HG03521 (cell line): ENCODE measurements around the gene PTP4A2.

Experiments
- ATAC-seq: cut with Tn5 transposase; IDR thresholded peaks from one replicate; pipeline ENCODE4 v1.9.1; 2021; ENCODE audit warnings: mild to moderate bottlenecking, moderate library complexity; ENCODE audit not compliant: unreplicated experiment

The PTP4A2 gene

GRCh38 chr1:31938184-31938975, at the start of gene PTP4A2:
Gene PTP4A2, minus strand, starts transcription at chr1:31938368. Its CDS starts 19,303 bp downstream, at chr1:31919065.
- ATAC-seq = peak; percentile 78

GRCh38 chr1:31987135-31987619, 49.0 kb upstream of the PTP4A2 start:
- no peak for ATAC-seq

- no peak for ATAC-seq
Observed at GRCh38 chr1:31985430-31985829, 47.3 kb upstream of the PTP4A2 start.

DNA sequence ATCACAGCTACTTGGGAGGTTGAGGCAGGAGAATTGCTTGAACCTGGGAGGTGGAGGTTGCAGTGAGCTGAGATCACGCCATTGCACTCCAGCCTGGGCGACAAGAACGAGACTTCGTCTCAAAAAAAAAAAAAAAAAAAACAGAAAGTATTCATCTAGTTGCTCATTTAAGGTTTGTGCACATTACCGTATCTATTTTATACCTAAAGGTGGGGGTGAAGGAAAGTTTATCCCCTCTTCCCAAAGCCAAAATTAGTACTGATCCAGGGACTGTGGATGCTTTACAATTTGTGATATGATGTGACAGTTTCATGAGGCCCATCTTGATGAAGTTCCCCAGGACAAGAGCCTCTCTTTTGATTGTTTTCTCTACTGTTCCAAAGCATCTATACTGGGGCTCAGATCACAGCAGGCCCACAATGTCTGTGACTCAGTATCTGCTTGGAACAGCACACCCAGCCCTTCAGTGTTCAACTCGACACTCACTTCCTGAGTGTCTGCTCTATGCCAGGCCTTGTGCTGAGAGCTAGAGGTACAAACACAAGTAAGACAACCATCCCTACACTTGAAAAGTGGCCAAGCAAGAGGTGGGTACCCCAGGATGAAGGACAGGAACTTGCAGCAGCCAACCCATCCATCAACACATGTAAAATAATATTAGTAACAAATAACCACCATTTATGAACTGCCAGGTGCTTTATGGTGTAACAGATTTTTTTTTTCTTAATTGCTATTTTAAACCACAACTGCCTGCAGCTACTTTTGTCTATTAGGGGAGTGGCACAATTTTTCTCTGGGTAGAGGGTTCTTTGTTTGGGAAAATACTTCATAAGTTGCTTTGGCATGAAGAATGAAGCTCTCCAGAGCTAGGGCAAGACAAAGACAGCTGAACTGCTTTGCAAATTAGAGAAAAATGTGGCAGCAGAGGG, 46.5 kb upstream of the PTP4A2 start:
- no peak for ATAC-seq

GRCh38 chr1:31981972-31982371, 43.8 kb upstream of the PTP4A2 start:
- no peak for ATAC-seq

- ATAC-seq = no peak
Observed at GRCh38 chr1:31981456-31981839, 43.3 kb upstream of the PTP4A2 start.

DNA sequence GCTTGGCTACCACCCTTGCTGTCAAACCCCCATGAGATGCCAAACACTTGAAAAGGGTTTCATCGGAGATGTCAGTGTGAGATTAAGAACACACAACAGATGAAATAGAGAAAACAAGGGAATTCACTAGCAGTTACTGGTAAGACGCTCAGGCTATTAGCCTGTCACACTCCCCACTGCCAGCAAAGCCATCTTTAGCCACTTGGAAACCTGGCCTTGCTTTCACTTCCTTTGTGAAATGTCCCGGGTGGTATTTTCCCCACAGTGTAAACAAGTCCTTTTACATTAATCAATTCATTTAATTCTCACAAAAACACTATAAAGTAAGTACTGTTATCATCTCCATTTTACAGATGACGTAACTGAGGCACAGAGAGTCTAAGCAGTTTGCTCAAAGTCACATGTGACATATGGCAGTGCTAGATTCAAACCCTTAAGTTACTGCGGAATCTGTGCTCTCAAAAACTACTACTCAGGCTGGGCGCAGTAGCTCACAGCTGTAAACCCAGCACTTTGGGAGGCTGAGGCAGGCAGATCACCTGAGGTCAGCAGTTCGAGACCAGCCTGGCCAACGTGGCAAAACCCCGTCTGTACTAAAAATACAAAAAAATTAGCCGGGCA, 42.8 kb upstream of the PTP4A2 start:
- no peak for ATAC-seq

DNA sequence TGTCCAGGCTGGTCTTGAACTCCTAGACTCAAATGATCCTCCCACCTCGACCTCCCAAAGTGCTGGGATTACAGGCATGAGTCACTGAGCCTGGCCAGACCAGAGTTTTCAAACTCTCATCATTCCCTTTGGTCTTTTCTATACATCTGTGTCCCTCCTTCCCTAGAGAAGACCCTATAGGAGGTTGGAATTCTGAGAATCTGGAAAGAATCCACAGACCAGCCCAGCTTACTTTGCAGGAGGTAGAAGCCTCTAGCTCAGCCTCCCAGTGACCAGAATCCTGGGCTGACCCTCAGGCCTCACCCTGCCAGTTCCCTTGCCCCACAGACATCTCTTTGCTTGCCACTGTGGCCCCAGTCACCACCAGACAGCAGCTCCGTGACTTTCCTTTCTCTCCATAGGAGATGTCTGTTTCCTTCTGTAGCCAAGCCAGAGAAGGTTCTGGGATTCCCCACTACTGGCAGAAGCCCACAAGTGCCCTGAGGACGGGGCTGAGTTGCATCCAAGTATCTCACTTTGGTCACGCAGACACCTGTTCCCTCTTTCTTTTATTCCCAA, 40.8 kb upstream of the PTP4A2 start:
- ATAC-seq = no peak

GRCh38 chr1:31977385-31978131, 39.4 kb upstream of the PTP4A2 start:
- ATAC-seq = no peak

GRCh38 chr1:31976401-31976800, 38.2 kb upstream of the PTP4A2 start:
- no peak for ATAC-seq

DNA sequence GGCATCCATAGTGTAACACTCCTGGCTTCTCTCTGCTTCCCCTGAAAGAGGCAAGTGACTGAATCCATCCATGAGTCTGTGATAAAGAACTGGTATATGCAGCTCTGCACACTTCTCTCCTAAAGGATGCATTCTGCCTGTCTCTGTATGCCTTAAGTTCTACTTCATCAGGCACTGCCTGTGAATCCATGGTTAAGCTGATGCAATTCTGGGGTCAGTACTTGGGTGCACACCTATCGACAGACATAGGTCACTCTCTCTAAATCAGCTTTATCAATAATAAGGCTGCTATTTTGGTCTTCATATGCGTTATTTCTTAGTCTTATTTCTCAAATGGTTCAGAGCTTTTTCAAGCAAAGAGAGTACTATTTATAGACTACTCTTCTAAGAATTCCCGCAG, 32.7 kb upstream of the PTP4A2 start:
- no peak for ATAC-seq

GRCh38 chr1:31961536-31961935, 23.4 kb upstream of the PTP4A2 start:
- ATAC-seq = no peak

DNA sequence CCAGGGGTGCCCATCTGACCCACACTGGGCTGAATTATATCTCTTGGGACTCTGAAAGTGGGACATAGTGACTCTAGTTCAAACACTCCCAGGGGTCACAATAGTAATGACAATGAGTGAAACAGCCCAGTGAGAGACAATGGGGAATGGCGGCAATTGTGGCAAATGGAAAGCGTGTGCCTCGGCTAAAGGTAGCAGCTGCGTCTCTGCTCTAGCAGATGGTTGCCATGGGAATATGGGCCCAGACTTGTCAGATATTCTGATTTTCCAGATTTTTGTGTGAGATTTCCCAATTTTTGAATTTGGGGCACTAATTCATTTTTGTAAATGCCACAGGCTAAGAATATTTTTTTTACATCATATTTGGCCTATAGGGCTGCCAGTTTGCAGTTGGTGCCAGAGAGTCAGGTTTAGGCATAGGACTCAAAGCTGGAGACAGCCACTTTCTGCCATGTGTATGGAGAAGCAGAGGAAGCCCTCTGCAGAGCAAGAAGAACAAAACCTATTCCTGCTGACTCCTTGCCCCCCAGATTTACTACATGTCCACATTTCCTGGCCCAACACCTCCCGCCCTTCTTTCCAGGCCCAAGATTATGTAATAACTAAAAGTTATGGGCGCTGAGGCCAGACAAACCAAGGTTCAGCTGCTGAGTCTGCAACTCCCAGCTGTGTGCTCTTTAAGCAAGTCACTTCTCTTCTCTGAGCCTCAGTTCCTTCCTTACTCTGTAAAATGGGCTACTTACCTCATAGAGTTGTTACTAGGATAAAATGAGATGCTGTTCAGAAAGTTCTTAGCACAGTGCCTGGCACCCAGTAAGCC, 21.6 kb upstream of the PTP4A2 start:
- no peak for ATAC-seq

DNA sequence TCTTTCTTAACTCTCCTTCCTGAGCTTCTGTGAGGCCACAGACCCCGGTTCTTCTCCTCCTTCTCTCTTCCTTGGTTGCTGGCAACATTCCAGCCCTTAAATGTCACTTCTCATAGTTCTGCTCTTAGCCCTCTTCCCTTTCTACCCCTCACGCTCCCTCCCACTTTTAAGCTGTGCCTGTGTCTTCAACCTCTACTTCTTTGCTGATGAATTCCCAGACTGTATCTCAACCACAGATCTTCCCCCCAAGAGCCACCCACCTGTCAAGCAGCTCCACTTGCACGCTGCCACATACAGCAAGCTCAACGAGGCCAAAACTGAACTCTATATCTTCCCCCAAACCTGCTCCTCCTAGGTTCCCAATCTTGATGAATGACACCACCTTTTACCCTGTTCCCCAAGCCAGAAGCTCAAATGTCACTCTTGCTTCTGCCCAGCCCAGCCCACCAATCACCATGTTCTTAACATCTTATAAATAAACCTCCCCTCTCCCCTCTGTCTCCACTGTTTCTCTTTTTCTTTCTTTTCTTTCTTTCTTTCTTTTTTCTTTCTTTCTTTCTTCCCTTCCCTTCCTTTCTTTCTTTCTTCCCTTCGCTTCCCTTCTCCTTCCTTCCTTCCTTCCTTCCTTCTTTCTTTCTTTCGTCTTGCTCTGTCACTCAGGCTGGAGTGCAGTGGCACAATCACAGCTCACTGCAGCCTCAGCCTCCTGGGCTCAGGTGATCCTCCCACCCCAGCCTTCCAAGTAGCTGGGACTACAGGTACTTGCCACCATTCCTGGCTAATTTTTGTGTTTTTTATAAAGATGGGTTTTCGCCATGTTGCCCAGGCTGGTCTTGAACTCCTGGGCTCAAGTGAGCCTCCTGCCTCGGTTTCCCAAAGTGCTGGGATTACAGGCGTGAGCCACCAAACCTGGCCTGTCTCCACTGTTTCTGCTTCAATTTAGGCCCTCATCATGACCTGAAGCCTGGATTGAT, 19.8 kb upstream of the PTP4A2 start:
- no peak for ATAC-seq

DNA sequence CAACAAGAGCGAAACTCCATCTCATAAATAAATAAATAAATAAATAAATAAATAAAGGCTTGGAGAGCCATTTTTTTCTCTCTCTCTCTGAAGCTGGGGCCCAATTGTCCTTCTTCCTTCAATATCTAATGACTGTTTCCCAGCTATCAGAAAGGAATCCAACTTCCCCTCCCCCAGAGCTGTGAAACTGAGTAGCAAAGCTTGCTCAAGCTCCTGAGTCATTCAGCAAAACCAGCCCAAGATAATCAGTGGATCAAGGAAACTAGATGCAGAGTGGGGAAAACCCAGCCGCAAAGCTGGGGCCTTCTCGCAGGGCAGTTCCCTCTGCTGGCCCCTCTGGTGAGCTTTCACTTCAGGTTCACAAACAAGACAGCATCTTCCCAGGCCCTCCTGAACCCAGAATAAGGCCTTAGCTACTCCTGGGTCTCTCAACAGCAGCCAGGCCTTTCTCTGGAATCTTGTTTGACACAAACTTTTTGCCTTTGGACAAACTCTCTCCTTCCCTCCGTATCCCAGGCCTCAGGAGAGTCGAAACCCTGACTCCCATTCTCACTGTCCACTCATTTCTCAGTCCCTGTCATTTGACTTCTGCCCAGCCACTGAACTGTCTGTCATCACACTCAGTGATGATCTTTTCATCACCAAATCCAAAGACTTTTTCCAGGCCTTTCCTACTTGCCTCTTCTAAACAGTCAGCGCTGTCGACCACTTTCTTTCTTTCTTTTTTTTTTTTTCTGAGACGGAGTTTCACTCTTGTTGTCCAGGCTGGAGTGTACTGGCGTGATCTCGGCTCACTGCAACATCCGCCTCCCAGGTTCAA, 18.0 kb upstream of the PTP4A2 start:
- no peak for ATAC-seq

- ATAC-seq = no peak
Observed at GRCh38 chr1:31954607-31955283, 16.6 kb upstream of the PTP4A2 start.

DNA sequence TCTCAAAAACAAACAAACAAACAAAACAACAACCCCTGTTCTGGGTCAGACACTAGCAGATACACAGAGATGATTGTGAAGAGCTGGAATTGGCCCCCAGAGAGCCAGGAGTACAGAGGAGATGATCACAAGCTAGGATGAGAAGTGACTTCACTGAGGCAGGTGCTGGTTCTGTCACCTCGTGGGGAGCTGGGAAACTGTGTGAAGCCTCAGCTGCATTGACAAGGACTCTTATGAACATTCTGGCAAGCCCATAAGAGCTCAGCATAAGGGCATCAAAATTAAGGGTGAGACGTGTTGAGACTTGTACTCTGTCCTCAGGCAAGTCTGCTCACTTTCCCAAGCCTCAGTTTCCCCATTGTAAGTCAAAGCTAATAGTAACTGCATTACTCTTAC, 14.7 kb upstream of the PTP4A2 start:
- ATAC-seq = no peak
